PC-3 (cell line): ENCODE measurements around the gene MSGN1. TPM values are rescaled to one million over a fixed set of nuclear protein-coding genes. Genes with fewer than 3 reads are reported as not detected.

Experiments
- ATAC-seq: fragments of 200-7000 bp; cut with Tn5 transposase; 2 replicates; pipeline ENCODE4 v1.9.1; 2020; ENCODE audit warnings: mild to moderate bottlenecking, moderate library complexity
- BruUV-seq: library from RNA; stranded (reverse); fragments of 400-500 nt; replicated peaks from 2 replicates; lab custom pipeline; 2021; lab: Mats Ljungman, UMichigan
- CTCF ChIA-PET: fragments of 300-600 bp; sonication (Branson Sonifier 250); formaldehyde crosslinking; loops from one replicate; lab custom pipeline; 2022; ENCODE audit warnings: antibody characterized with exemption; lab: Charles Lee
- POLR2A ChIA-PET: fragments of 300-600 bp; sonication (Branson Sonifier 250); formaldehyde crosslinking; loops from one replicate; lab custom pipeline; 2022; ENCODE audit warnings: antibody characterized with exemption; ENCODE audit not compliant: unreplicated experiment; lab: Charles Lee
- DNase-seq: peaks from one replicate; pipeline ENCODE4 v3.0.0-alpha.2; 2015
- H2AFZ ChIP-seq: fragments of 300-600 bp; sonication (generic); 2 replicates; pipeline ENCODE4 v1.6.0; 2016; ENCODE audit warnings: antibody characterized with exemption, low read length
- H3F3A ChIP-seq: fragments of 300-600 bp; sonication (generic); one replicate; pipeline ENCODE4 v1.6.0; 2017; ENCODE audit warnings: antibody characterized with exemption, low read length, control low read depth, mild to moderate bottlenecking; ENCODE audit not compliant: unreplicated experiment
- H3K27ac ChIP-seq: fragments of 300-600 bp; sonication (generic); 2 replicates; pipeline ENCODE4 v1.5.1; 2016; ENCODE audit warnings: mild to moderate bottlenecking, low read length
- H3K27me3 ChIP-seq: fragments of 300-600 bp; sonication (generic); 2 replicates; pipeline ENCODE4 v1.6.1; 2016; ENCODE audit warnings: low read length, mixed read lengths
- H3K36me3 ChIP-seq: fragments of 300-600 bp; sonication (generic); 2 replicates; pipeline ENCODE4 v1.6.1; 2016; ENCODE audit warnings: low read depth, mixed run types, low read length, mixed read lengths
- H3K4me1 ChIP-seq: fragments of 300-600 bp; sonication (generic); 2 replicates; pipeline ENCODE4 v1.5.1; 2016; ENCODE audit warnings: low read length; ENCODE audit not compliant: insufficient read depth
- H3K4me2 ChIP-seq: fragments of 300-600 bp; sonication (generic); 2 replicates; pipeline ENCODE4 v1.6.0; 2016; ENCODE audit warnings: low read length
- H3K4me3 ChIP-seq: fragments of 300-600 bp; sonication (generic); 2 replicates; pipeline ENCODE4 v1.5.1; 2016; ENCODE audit warnings: mild to moderate bottlenecking, low read length, mixed read lengths
- H3K79me2 ChIP-seq: fragments of 300-600 bp; sonication (generic); 2 replicates; pipeline ENCODE4 v1.6.1; 2017; ENCODE audit warnings: low read length, mixed read lengths
- H3K9ac ChIP-seq: fragments of 300-600 bp; sonication (generic); 2 replicates; pipeline ENCODE4 v1.6.0; 2016; ENCODE audit warnings: mild to moderate bottlenecking, low read length
- H3K9me2 ChIP-seq: fragments of 300-600 bp; sonication (generic); replicated peaks from 2 replicates; pipeline ENCODE4 v1.6.1; 2016; ENCODE audit warnings: mixed run types, low read length, mixed read lengths
- H3K9me3 ChIP-seq: fragments of 300-600 bp; sonication (generic); 2 replicates; pipeline ENCODE4 v1.6.1; 2016; ENCODE audit warnings: low read length, mixed read lengths
- H4K20me1 ChIP-seq: fragments of 300-600 bp; sonication (generic); 2 replicates; pipeline ENCODE4 v1.6.1; 2016; ENCODE audit warnings: low read length, mixed read lengths
- EZH2 ChIP-seq: fragments of 300-600 bp; sonication (generic); IDR thresholded peaks from one replicate; pipeline ENCODE4 v1.6.1; 2017; ENCODE audit warnings: antibody characterized with exemption, mild to moderate bottlenecking, low read length; ENCODE audit not compliant: unreplicated experiment
- EZH2phosphoT487 ChIP-seq: fragments of 300-600 bp; sonication (generic); IDR thresholded peaks from 2 replicates; pipeline ENCODE4 v1.6.1; 2018; ENCODE audit warnings: mild to moderate bottlenecking, antibody characterized with exemption, low read length, borderline replicate concordance
- intact Hi-C: fragments of 100-400 bp; cut with micrococcal nuclease; formaldehyde crosslinking; loops from 2 replicates; pipeline ENCODE4 v1.9.0; 2023
- total RNA-seq: library from RNA; depleted of rRNA; stranded (reverse); fragments of >200 nt; gene quantifications from 2 replicates; pipeline ENCODE4 v1.2.3, GENCODE V29; 2014
- TF ChIP-seq, protein P1 (sequence below): fragments of 300-600 bp; sonication (generic); conservative IDR thresholded peaks from 2 replicates; pipeline ENCODE4 v1.5.1; 2017; ENCODE audit warnings: antibody characterized with exemption, low read depth, mild to moderate bottlenecking, low read length

The MSGN1 gene
- total RNA-seq, 1 experiment from 2014 or later = not detected

DNA sequence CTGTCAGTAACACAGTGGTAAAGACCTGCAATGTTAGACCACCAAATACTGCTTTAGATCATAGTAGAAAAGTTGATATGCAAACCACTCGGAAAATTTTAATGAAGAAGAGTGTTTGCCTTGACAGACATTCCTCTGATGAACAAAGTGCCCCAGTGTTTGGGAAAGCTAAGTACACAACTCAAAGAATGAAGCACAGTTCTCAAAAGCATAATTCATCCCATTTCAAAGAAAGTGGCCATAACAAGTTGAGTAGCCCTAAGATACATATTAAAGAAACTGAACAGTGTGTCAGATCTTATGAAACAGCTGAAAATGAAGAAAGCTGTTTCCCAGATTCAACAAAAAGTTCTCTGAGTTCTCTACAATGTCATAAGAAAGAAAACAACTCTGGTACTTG lies 34.8 kb upstream of the MSGN1 start:
- Histone ChIP-seq H3K79me2 (no peaks in the 10 kb centered on the region), H3K4me1 (no peaks in the 10 kb centered on the region), H3K27me3 (no peaks in the 10 kb centered on the region), H3K9ac (no peak overlapping the region), H3K4me2 (no peak overlapping the region), H3K36me3 (peaks cover 39% of the 10 kb centered on the region), H3K4me3 (no peak overlapping the region), H3K27ac (no peak overlapping the region), H3K9me3 (no peaks in the 10 kb centered on the region), H2AFZ (no peak overlapping the region), H3K9me2 (no peaks in the 10 kb centered on the region), H4K20me1 (no peaks in the 10 kb centered on the region), H3F3A (no peaks in the 10 kb centered on the region)
- TF ChIP-seq, protein P1, sequence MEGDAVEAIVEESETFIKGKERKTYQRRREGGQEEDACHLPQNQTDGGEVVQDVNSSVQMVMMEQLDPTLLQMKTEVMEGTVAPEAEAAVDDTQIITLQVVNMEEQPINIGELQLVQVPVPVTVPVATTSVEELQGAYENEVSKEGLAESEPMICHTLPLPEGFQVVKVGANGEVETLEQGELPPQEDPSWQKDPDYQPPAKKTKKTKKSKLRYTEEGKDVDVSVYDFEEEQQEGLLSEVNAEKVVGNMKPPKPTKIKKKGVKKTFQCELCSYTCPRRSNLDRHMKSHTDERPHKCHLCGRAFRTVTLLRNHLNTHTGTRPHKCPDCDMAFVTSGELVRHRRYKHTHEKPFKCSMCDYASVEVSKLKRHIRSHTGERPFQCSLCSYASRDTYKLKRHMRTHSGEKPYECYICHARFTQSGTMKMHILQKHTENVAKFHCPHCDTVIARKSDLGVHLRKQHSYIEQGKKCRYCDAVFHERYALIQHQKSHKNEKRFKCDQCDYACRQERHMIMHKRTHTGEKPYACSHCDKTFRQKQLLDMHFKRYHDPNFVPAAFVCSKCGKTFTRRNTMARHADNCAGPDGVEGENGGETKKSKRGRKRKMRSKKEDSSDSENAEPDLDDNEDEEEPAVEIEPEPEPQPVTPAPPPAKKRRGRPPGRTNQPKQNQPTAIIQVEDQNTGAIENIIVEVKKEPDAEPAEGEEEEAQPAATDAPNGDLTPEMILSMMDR = no peak
- no peak for TF ChIP-seq EZH2phosphoT487
- no peak for TF ChIP-seq EZH2
- BruUV-seq = no TSS peak
- intact Hi-C loops = no loop called here
- ATAC-seq (no peak), DNase-seq (no peak)
- POLR2A ChIA-PET = no interaction called here
- CTCF ChIA-PET = no interaction called here

DNA sequence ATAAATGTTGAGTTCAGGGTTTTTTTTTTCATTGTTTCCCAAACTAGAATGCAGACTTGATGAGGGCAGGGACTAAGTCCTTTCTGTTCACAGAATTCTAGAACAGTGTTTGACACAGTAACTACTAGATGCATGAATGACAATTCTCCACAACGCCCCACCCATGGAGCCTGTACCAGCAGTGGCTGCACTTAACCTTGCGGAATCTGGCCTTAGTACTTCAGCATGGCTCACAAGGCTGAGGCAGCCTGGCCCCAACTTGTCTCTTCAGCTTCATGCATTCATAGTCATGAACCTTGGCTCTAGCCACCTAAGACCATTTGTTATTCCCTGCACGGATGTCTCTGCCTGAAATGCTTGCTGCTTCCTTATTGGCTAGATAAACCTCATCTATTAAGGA lies 29.5 kb upstream of the MSGN1 start:
- BruUV-seq = TSS peak; percentile 17

DNA sequence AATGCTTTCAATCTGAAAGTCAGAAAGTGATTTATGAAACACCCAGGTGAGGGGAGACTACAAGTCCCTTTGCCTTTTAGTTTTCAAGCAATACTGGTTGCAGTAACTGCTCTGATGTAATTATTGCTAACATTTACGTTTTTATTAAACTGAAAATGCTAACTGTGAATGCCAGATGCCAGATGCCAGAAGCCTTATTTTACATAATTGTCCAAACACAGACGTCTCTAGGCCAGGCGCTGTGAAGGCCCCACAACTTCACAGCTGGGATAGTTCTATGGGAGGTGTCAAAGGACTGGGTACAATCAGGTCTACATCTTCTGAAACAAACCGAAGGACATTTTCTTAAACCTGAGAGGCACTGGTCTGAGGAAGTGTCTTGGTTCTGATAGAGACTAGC lies 27.5 kb upstream of the MSGN1 start:
- H3K36me3 ChIP-seq = no peaks in the 10 kb centered on the region
- ATAC-seq (no peak), DNase-seq (no peak)
- ChIA-PET CTCF (no interaction called here), POLR2A (no interaction called here)
- H3F3A ChIP-seq = no peaks in the 10 kb centered on the region
- intact Hi-C loops = no loop called here
- peaks cover 11% of the 10 kb centered on the region; the same call in 1 of the 2 replicates for H3K27me3 ChIP-seq
- no peaks in the 10 kb centered on the region for H3K79me2 ChIP-seq
- H3K4me2 ChIP-seq = no peak overlapping the region
- H3K9ac ChIP-seq = no peak overlapping the region
- no peaks in the 10 kb centered on the region for H4K20me1 ChIP-seq
- H3K9me2 ChIP-seq = no peaks in the 10 kb centered on the region
- H3K4me1 ChIP-seq = no peaks in the 10 kb centered on the region
- no peak overlapping the region for H3K4me3 ChIP-seq
- H2AFZ ChIP-seq = no peak overlapping the region
- TF ChIP-seq EZH2 = no peak
- BruUV-seq = no TSS peak
- H3K27ac ChIP-seq = no peak overlapping the region
- no peaks in the 10 kb centered on the region for H3K9me3 ChIP-seq

More for the DNA sequence above, 29.5 kb upstream of the MSGN1 start:
- no peak overlapping the region for H3K4me2 ChIP-seq
- no peak for ATAC-seq
- ChIA-PET CTCF (no interaction called here), POLR2A (no interaction called here)
- no peaks in the 10 kb centered on the region for H3K79me2 ChIP-seq
- no peak overlapping the region for H3K27ac ChIP-seq
- no peak for TF ChIP-seq EZH2phosphoT487
- no peak for TF ChIP-seq EZH2
- TF ChIP-seq, protein P1 = no peak
- H3F3A ChIP-seq = no peaks in the 10 kb centered on the region
- H3K4me1 ChIP-seq = no peaks in the 10 kb centered on the region
- H3K9ac ChIP-seq = no peak overlapping the region
- H3K27me3 ChIP-seq = 0 out of 2 replicates have a peak, but pooled peaks cover 4% of the 10 kb centered on the region
- H4K20me1 ChIP-seq = no peaks in the 10 kb centered on the region
- H3K36me3 ChIP-seq = peaks cover 6% of the 10 kb centered on the region
- H3K9me2 ChIP-seq = no peaks in the 10 kb centered on the region
- DNase-seq = no peak
- no peak overlapping the region for H3K4me3 ChIP-seq
- no peaks in the 10 kb centered on the region for H3K9me3 ChIP-seq
- intact Hi-C loops = no loop called here
- no peak overlapping the region for H2AFZ ChIP-seq
